SK-N-SH (cell line): Measurements from ENCODE around the gene ZNF467. TPM values are rescaled to one million over a fixed set of nuclear protein-coding genes. Genes with fewer than 3 reads are reported as not detected.

Experiments
- CTCF ChIA-PET: fragments of 300-600, 350-600 bp; formaldehyde crosslinking; extraction: SDS; loops from one replicate; lab custom pipeline; 2021; lab: Yijun Ruan, JAX
- POLR2A ChIA-PET: fragments of 350-600 bp; sonication (Branson Sonifier 250); formaldehyde crosslinking; extraction: SDS; loops from one replicate; lab custom pipeline; 2020; ENCODE audit warnings: antibody characterized with exemption, inconsistent platforms; lab: Yijun Ruan, JAX
- DNase-seq: peaks from one replicate; pipeline ENCODE4 v3.0.0; 2012
- H2AFZ ChIP-seq: fragments of 200-600 bp; sonication (generic); 2 replicates; pipeline ENCODE4 v1.8.1; 2016; ENCODE audit warnings: antibody characterized with exemption, mild to moderate bottlenecking, low read depth
- H3F3A ChIP-seq: fragments of 200-600 bp; sonication (generic); replicated peaks from 2 replicates; pipeline ENCODE3; 2016; ENCODE audit warnings: antibody characterized with exemption, mild to moderate bottlenecking; ENCODE audit not compliant: insufficient read depth
- H3K27ac ChIP-seq, 2 experiments: fragments of 200-500 bp in 1 of 2; fragments of 200-600 bp in 1 of 2; sonication (Bioruptor generic) in 1 of 2; sonication (generic), shearing (Covaris generic) in 1 of 2; 2 replicates each; pipeline versions ENCODE4 v1.5.1 to v1.6.1; 2014 to 2016; ENCODE audit warnings: low read depth in 2 of 2, inconsistent platforms in 1 of 2, low read length in 1 of 2, mild to moderate bottlenecking in 1 of 2, mixed read lengths in 1 of 2
- H3K27me3 ChIP-seq: fragments of 200-600 bp; sonication (generic), shearing (Covaris generic); 2 replicates; pipeline ENCODE4 v1.6.1; 2016; ENCODE audit warnings: mixed run types; ENCODE audit not compliant: insufficient read depth
- H3K36me3 ChIP-seq, 2 experiments: fragments of 200-500 bp in 1 of 2; fragments of 200-600 bp in 1 of 2; sonication (Bioruptor generic) in 1 of 2; sonication (generic) in 1 of 2; replicated peaks in 1 of 2; 2 replicates each; pipeline versions ENCODE3 to v1.5.1; 2014 to 2016; ENCODE audit warnings: low read length in 1 of 2, mild to moderate bottlenecking in 1 of 2; ENCODE audit not compliant: insufficient read depth in 2 of 2, control insufficient read depth in 1 of 2
- H3K4me1 ChIP-seq, 2 experiments: fragments of 200-500 bp in 1 of 2; fragments of 200-600 bp in 1 of 2; sonication (Bioruptor generic) in 1 of 2; sonication (generic), shearing (Covaris generic) in 1 of 2; 2 replicates each; pipeline versions ENCODE4 v1.5.1 to v1.6.1; 2014 to 2016; ENCODE audit warnings: low read depth in 1 of 2, low read length in 1 of 2, mixed run types in 1 of 2; ENCODE audit not compliant: insufficient read depth in 2 of 2, control insufficient read depth in 1 of 2
- H3K4me2 ChIP-seq: fragments of 200-600 bp; sonication (generic), shearing (Covaris generic); 2 replicates; pipeline ENCODE4 v1.6.1; 2017; ENCODE audit warnings: mixed run types
- H3K4me3 ChIP-seq, 2 experiments: fragments of 200-500 bp in 1 of 2; fragments of 200-600 bp in 1 of 2; sonication (Bioruptor generic) in 1 of 2; sonication (generic), shearing (Covaris generic) in 1 of 2; 2 replicates each; pipeline versions ENCODE4 v1.5.1 to v1.8.1; 2014 to 2016; ENCODE audit warnings: low read depth in 2 of 2, inconsistent platforms in 1 of 2, low read length in 1 of 2, mild to moderate bottlenecking in 1 of 2, mixed read lengths in 1 of 2, moderate library complexity in 1 of 2
- H3K79me2 ChIP-seq: fragments of 200-600 bp; sonication (generic); 2 replicates; pipeline ENCODE4 v1.8.1; 2017; ENCODE audit warnings: mild to moderate bottlenecking; ENCODE audit not compliant: insufficient read depth
- H3K9ac ChIP-seq: fragments of 200-600 bp; sonication (generic); 2 replicates; pipeline ENCODE4 v1.6.1; 2017; ENCODE audit warnings: mixed run types
- H3K9me2 ChIP-seq: fragments of 200-600 bp; sonication (generic); 2 replicates; pipeline ENCODE4 v1.6.1; 2017; ENCODE audit warnings: mixed run types
- H3K9me3 ChIP-seq: fragments of 200-600 bp; sonication (generic); 2 replicates; pipeline ENCODE4 v1.6.1; 2017; ENCODE audit warnings: mixed run types, mild to moderate bottlenecking, moderate library complexity
- H4K20me1 ChIP-seq: fragments of 200-600 bp; sonication (generic); 2 replicates; pipeline ENCODE4 v1.6.1; 2017; ENCODE audit warnings: mild to moderate bottlenecking, mixed run types; ENCODE audit not compliant: insufficient read depth
- CHD2 ChIP-seq: fragments of 150-350 bp; IDR thresholded peaks from 2 replicates; pipeline ENCODE4 v1.6.1; 2018; ENCODE audit warnings: low read length; ENCODE audit not compliant: partially characterized antibody
- ELF1 ChIP-seq: IDR thresholded peaks from 2 replicates; pipeline ENCODE4 v1.4.0; 2012
- FOSL2 ChIP-seq: IDR thresholded peaks from 2 replicates; pipeline ENCODE4 v1.4.0; 2012; ENCODE audit warnings: low read depth, mild to moderate bottlenecking, moderate library complexity, borderline replicate concordance
- FOXM1 ChIP-seq: IDR thresholded peaks from 2 replicates; pipeline ENCODE4 v1.4.0; 2012; ENCODE audit warnings: low read depth, mild to moderate bottlenecking
- GATA2 ChIP-seq: sonication (generic); formaldehyde crosslinking; IDR thresholded peaks from 2 replicates; pipeline ENCODE4 v1.5.0; 2020; ENCODE audit warnings: mild to moderate bottlenecking, missing genetic modification reagents
- MEF2A ChIP-seq: IDR thresholded peaks from 2 replicates; pipeline ENCODE4 v1.4.0; 2012; ENCODE audit warnings: low read depth, borderline replicate concordance
- MXI1 ChIP-seq: IDR thresholded peaks from 2 replicates; pipeline ENCODE4 v1.6.1; 2012; ENCODE audit warnings: mild to moderate bottlenecking, low read depth, low read length, improper control_type of control experiment
- NFIC ChIP-seq: IDR thresholded peaks from 2 replicates; pipeline ENCODE4 v1.4.0; 2012; ENCODE audit warnings: borderline replicate concordance
- PBX3 ChIP-seq: IDR thresholded peaks from 2 replicates; pipeline ENCODE4; 2012
- RCOR1 ChIP-seq: fragments of 150-350 bp; IDR thresholded peaks from 2 replicates; pipeline ENCODE4 v1.6.1; 2017; ENCODE audit warnings: antibody characterized with exemption, low read length
- SMC3 ChIP-seq: IDR thresholded peaks from 2 replicates; pipeline ENCODE4 v1.6.1; 2012; ENCODE audit warnings: low read depth, low read length, improper control_type of control experiment
- TAF1 ChIP-seq: IDR thresholded peaks from 2 replicates; pipeline ENCODE4 v1.6.1; 2012; ENCODE audit warnings: low read depth, mild to moderate bottlenecking, low read length, moderate library complexity, borderline replicate concordance
- TEAD4 ChIP-seq: IDR thresholded peaks from 2 replicates; pipeline ENCODE4 v1.4.0; 2012; ENCODE audit warnings: mild to moderate bottlenecking, borderline replicate concordance; ENCODE audit not compliant: insufficient read depth
- USF1 ChIP-seq: IDR thresholded peaks from 2 replicates; pipeline ENCODE4 v1.4.0; 2012; ENCODE audit warnings: low read depth, borderline replicate concordance
- USF2 ChIP-seq: fragments of 150-350 bp; IDR thresholded peaks from 2 replicates; pipeline ENCODE4 v1.6.1; 2017; ENCODE audit warnings: antibody characterized with exemption, low read length, low read depth, borderline replicate concordance
- ZBTB33 ChIP-seq: IDR thresholded peaks from 2 replicates; pipeline ENCODE4 v1.4.0; 2012; ENCODE audit warnings: low read depth, borderline replicate concordance
- WGBS: methylation state at CpG from one replicate; pipeline ENCODE4 v1.1.6; 2017; ENCODE audit warnings: low lambda C conversion rate; 5-methylcytosine and 5-hydroxymethylcytosine counted together
- polyA plus RNA-seq, 3 experiments: library from polyadenylated mRNA; depleted of rRNA; stranded (reverse); fragments of >200 nt; gene quantifications; 2 replicates each; pipeline ENCODE4 v1.2.3, GENCODE V29; 2012

ZNF467 gene
- polyA plus RNA-seq, 1 of the 3 experiments (the other 2 are of a cell fraction), result 4.1 TPM

- DNase-seq, result no peak
- no peaks in the 10 kb centered on the region for H3K27me3 ChIP-seq
- no peaks in the 10 kb centered on the region for H3K9me2 ChIP-seq
- no peaks in the 10 kb centered on the region for H3K36me3 ChIP-seq
- ChIA-PET CTCF (interaction anchor here (0.9 to 12.5 kb wide), 8 partner anchors 11 to 35 kb away, joined by 3 to 132 read pairs (median 5); no protein-coding TSS in a partner anchor), POLR2A (no interaction called here)
- no peak overlapping the region for H3K4me2 ChIP-seq
- no peak overlapping the region for H3K9ac ChIP-seq
- peak overlapping the region in 1 of 2 experiments; percentile 66; a peak in 2 of 4 replicates for H3K27ac ChIP-seq
- H3F3A ChIP-seq, result peaks cover 14% of the 10 kb centered on the region
- peaks cover 0 to 52% of the 10 kb centered on the region in 2 experiments; a peak in 1 of 4 replicates for H3K4me1 ChIP-seq
- no peaks in the 10 kb centered on the region for H3K9me3 ChIP-seq
- H3K79me2 ChIP-seq, result no peaks in the 10 kb centered on the region
- TF ChIP-seq FOXM1 (no peak), TEAD4 (no peak), USF2 (no peak), ZBTB33 (no peak), USF1 (no peak), NFIC (no peak), TAF1 (no peak), MEF2A (no peak)
- H2AFZ ChIP-seq, result no peak overlapping the region
- H4K20me1 ChIP-seq, result no peaks in the 10 kb centered on the region
- no peak overlapping the region for H3K4me3 ChIP-seq
- 90% methylated on average over 9 of the region's 13 CpGs for WGBS
Measured at GRCh38 chr7:149776848-149777407, 3.5 kb upstream of the ZNF467 start.

- POLR2A ChIA-PET, result no interaction called here
- CTCF ChIA-PET, result interaction anchor here (1.0 to 12.5 kb wide), 7 partner anchors 8 to 24 kb away, joined by 3 to 132 read pairs (median 8); no protein-coding TSS in a partner anchor
- H3K36me3 ChIP-seq, result no peaks in the 10 kb centered on the region
- no peak overlapping the region for H3K9ac ChIP-seq
- H2AFZ ChIP-seq, result 0 out of 2 replicates have a peak overlapping the region, but pooled peaks have one; percentile 51
- peak; percentile 86 for DNase-seq
- H3K79me2 ChIP-seq, result no peaks in the 10 kb centered on the region
- H4K20me1 ChIP-seq, result no peaks in the 10 kb centered on the region
- H3F3A ChIP-seq, result peaks cover 14% of the 10 kb centered on the region
- no peaks in the 10 kb centered on the region for H3K27me3 ChIP-seq
- WGBS, result 42% methylated on average over 12 of the region's 12 CpGs
- peaks cover 0 to 53% of the 10 kb centered on the region in 2 experiments; a peak in 1 of 4 replicates for H3K4me1 ChIP-seq
- no peak overlapping the region for H3K4me3 ChIP-seq
- peak overlapping the region in 1 of 2 experiments; percentile 66; a peak in 2 of 4 replicates for H3K27ac ChIP-seq
- H3K9me2 ChIP-seq, result no peaks in the 10 kb centered on the region
- no peak overlapping the region for H3K4me2 ChIP-seq
- H3K9me3 ChIP-seq, result no peaks in the 10 kb centered on the region
- no peak for TF ChIP-seq ELF1
- no peak for TF ChIP-seq ZBTB33
- TF ChIP-seq PBX3, result peak; percentile 54
- TF ChIP-seq CHD2, result no peak
- TF ChIP-seq USF1, result no peak
- no peak for TF ChIP-seq SMC3
- TF ChIP-seq RCOR1, result 0 out of 2 replicates have a peak, but pooled peaks have one; percentile 21
- no peak for TF ChIP-seq GATA2
- peak; percentile 23; the same call in 1 of the 2 replicates for TF ChIP-seq MXI1
- peak; percentile 56; the same call in 1 of the 2 replicates for TF ChIP-seq NFIC
- TF ChIP-seq FOSL2, result no peak
Measured at GRCh38 chr7:149776289-149776688, 2.9 kb upstream of the ZNF467 start.
